HG03432 (cell line): Measurements from ENCODE around the gene ARHGAP26.
"Not testable (repeated sequence)": the region's sequence is repeated elsewhere in the genome, so short reads cannot be mapped to it uniquely, and the experiment has no call there.

Experiments used
- ATAC-seq: cut with Tn5 transposase; IDR thresholded peaks from one replicate; pipeline ENCODE4 v1.9.1; 2021; ENCODE audit warnings: mild to moderate bottlenecking, moderate library complexity; ENCODE audit not compliant: unreplicated experiment

The ARHGAP26 gene

GRCh38 chr5:142952229-142952628, 182.1 kb downstream of the ARHGAP26 start:
- ATAC-seq: no peak

GRCh38 chr5:142952871-142953270, 182.7 kb downstream of the ARHGAP26 start:
- not testable (repeated sequence) for ATAC-seq

GRCh38 chr5:142954455-142954854, 184.3 kb downstream of the ARHGAP26 start:
- ATAC-seq: no peak

- no peak for ATAC-seq
Observed at GRCh38 chr5:142955628-142956027, 185.5 kb downstream of the ARHGAP26 start.

GRCh38 chr5:142957528-142957927, 187.4 kb downstream of the ARHGAP26 start:
- ATAC-seq: no peak

- no peak for ATAC-seq
Observed at GRCh38 chr5:142958944-142959682, 188.9 kb downstream of the ARHGAP26 start.

- peak; percentile 64 for ATAC-seq
Observed at GRCh38 chr5:142959683-142960657, 189.8 kb downstream of the ARHGAP26 start.

- no peak for ATAC-seq
Observed at GRCh38 chr5:142961440-142962173, 191.4 kb downstream of the ARHGAP26 start.

GRCh38 chr5:142962174-142962533, 192.0 kb downstream of the ARHGAP26 start:
- no peak for ATAC-seq

- ATAC-seq: not testable (repeated sequence)
Observed at GRCh38 chr5:142965258-142966120, 195.3 kb downstream of the ARHGAP26 start.

- no peak for ATAC-seq
Observed at GRCh38 chr5:142966121-142966420, 195.9 kb downstream of the ARHGAP26 start.

GRCh38 chr5:142969186-142969585, 199.0 kb downstream of the ARHGAP26 start:
- ATAC-seq: no peak

GRCh38 chr5:142969624-142970439, 199.7 kb downstream of the ARHGAP26 start:
- ATAC-seq: no peak

GRCh38 chr5:142970440-142971030, 200.4 kb downstream of the ARHGAP26 start:
- no peak for ATAC-seq

GRCh38 chr5:142971303-142972013, 201.3 kb downstream of the ARHGAP26 start:
- ATAC-seq: no peak

GRCh38 chr5:142972064-142972570, 201.9 kb downstream of the ARHGAP26 start:
- ATAC-seq: no peak

- ATAC-seq: no peak
Observed at GRCh38 chr5:142973932-142974331, 203.8 kb downstream of the ARHGAP26 start.

- no peak for ATAC-seq
Observed at GRCh38 chr5:142974409-142974808, 204.2 kb downstream of the ARHGAP26 start.
